WERI-Rb-1 (cell line): ENCODE measurements around the gene KMT5C.

Source experiments
- DNase-seq: peaks from one replicate; pipeline ENCODE4 v3.0.0-alpha.2; 2020
- H3K27ac ChIP-seq: fragments of 250-450 bp; sonication (Bioruptor Pico); 2 replicates; pipeline ENCODE4 v1.5.1; 2020; ENCODE audit warnings: mild to moderate bottlenecking, moderate library complexity
- H3K27me3 ChIP-seq: fragments of 250-450 bp; sonication (Bioruptor Pico); 2 replicates; pipeline ENCODE4 v1.5.1; 2021; ENCODE audit warnings: mild to moderate bottlenecking, low read depth, moderate library complexity; ENCODE audit not compliant: insufficient read depth, severe bottlenecking
- H3K36me3 ChIP-seq: fragments of 250-450 bp; sonication (Bioruptor Pico); 2 replicates; pipeline ENCODE4 v1.5.1; 2020; ENCODE audit warnings: mild to moderate bottlenecking, moderate library complexity
- H3K4me3 ChIP-seq: 2 replicates; pipeline ENCODE4 v1.5.1; 2011; ENCODE audit warnings: low read depth, mild to moderate bottlenecking, control low read depth, low read length
- H3K9me3 ChIP-seq: fragments of 250-450 bp; sonication (Bioruptor Pico); 2 replicates; pipeline ENCODE4 v1.5.1; 2021; ENCODE audit warnings: mild to moderate bottlenecking, moderate library complexity; ENCODE audit not compliant: severe bottlenecking
- CTCF ChIP-seq: IDR thresholded peaks from 2 replicates; pipeline ENCODE4 v1.5.1; 2011; ENCODE audit warnings: low read depth, mild to moderate bottlenecking, control low read depth, inconsistent platforms, low read length

The KMT5C gene

GRCh38 chr19:55365245-55365644 lies 25.6 kb downstream of the KMT5C start:
- no peak for TF ChIP-seq CTCF
- Histone ChIP-seq H3K27me3 (no peaks in the 10 kb centered on the region), H3K27ac (no peak overlapping the region), H3K36me3 (no peaks in the 10 kb centered on the region), H3K9me3 (no peaks in the 10 kb centered on the region), H3K4me3 (no peak overlapping the region)
- DNase-seq = no peak

- H3K27me3 ChIP-seq = no peaks in the 10 kb centered on the region
- no peaks in the 10 kb centered on the region for H3K9me3 ChIP-seq
- H3K36me3 ChIP-seq = no peaks in the 10 kb centered on the region
- H3K4me3 ChIP-seq = no peak overlapping the region
- H3K27ac ChIP-seq = no peak overlapping the region
- no peak for DNase-seq
- no peak for TF ChIP-seq CTCF
Observed at GRCh38 chr19:55365964-55366363, 26.3 kb downstream of the KMT5C start.

- Histone ChIP-seq H3K27me3 (no peaks in the 10 kb centered on the region), H3K4me3 (no peak overlapping the region), H3K9me3 (no peaks in the 10 kb centered on the region), H3K36me3 (no peaks in the 10 kb centered on the region), H3K27ac (no peak overlapping the region)
- TF ChIP-seq CTCF = no peak
- DNase-seq = no peak
Observed at GRCh38 chr19:55366790-55367189, 27.1 kb downstream of the KMT5C start.

GRCh38 chr19:55368106-55368505 lies 28.4 kb downstream of the KMT5C start:
- H3K27ac ChIP-seq = no peak overlapping the region
- H3K36me3 ChIP-seq = no peaks in the 10 kb centered on the region
- TF ChIP-seq CTCF = no peak
- H3K9me3 ChIP-seq = no peaks in the 10 kb centered on the region
- no peak overlapping the region for H3K4me3 ChIP-seq
- H3K27me3 ChIP-seq = no peaks in the 10 kb centered on the region
- no peak for DNase-seq

- H3K36me3 ChIP-seq = no peaks in the 10 kb centered on the region
- TF ChIP-seq CTCF = no peak
- H3K27ac ChIP-seq = no peak overlapping the region
- H3K9me3 ChIP-seq = no peaks in the 10 kb centered on the region
- no peaks in the 10 kb centered on the region for H3K27me3 ChIP-seq
- H3K4me3 ChIP-seq = peak overlapping the region; percentile 51
- peak; percentile 42 for DNase-seq
Observed at GRCh38 chr19:55368701-55369563, 29.3 kb downstream of the KMT5C start.
